Mesenchymal stem cell (in vitro differentiated cells and primary cell): Measurements from ENCODE around the gene MED12L.
A peak's percentile ranks its signal among the peaks of the same experiment; 100 is the strongest.

ENCODE experiments used
- DNase-seq: peaks from one replicate; pipeline ENCODE4 v3.0.0-alpha.2; 2013
- H2AFZ ChIP-seq: one replicate; pipeline ENCODE4 v1.6.1; 2013; ENCODE audit warnings: low read depth, mild to moderate bottlenecking, control low read depth, inconsistent platforms, low read length, moderate library complexity
- H2AK5ac ChIP-seq: 2 replicates; pipeline ENCODE4 v1.6.1; 2013; ENCODE audit warnings: low read length, moderate library complexity, mild to moderate bottlenecking, inconsistent platforms; ENCODE audit not compliant: severe bottlenecking
- H2BK120ac ChIP-seq: one replicate; pipeline ENCODE4 v1.6.1; 2013; ENCODE audit warnings: low read depth, mild to moderate bottlenecking, inconsistent platforms, low read length, moderate library complexity
- H2BK12ac ChIP-seq, 2 experiments: one replicate each; pipeline ENCODE4 v1.6.1; 2013; ENCODE audit warnings: inconsistent platforms in 2 of 2, low read length in 2 of 2, mild to moderate bottlenecking in 2 of 2, moderate library complexity in 2 of 2, control low read depth in 1 of 2
- H2BK15ac ChIP-seq: one replicate; pipeline ENCODE4 v1.6.1; 2013; ENCODE audit warnings: mild to moderate bottlenecking, low read depth, inconsistent platforms; ENCODE audit not compliant: poor library complexity, severe bottlenecking
- H2BK5ac ChIP-seq: 2 replicates; pipeline ENCODE4 v1.6.1; 2013; ENCODE audit warnings: low read depth, mild to moderate bottlenecking, low read length, control low read depth, inconsistent platforms; ENCODE audit not compliant: poor library complexity, severe bottlenecking
- H3K14ac ChIP-seq, 2 experiments: one replicate each; pipeline ENCODE4 v1.6.1; 2013; ENCODE audit warnings: inconsistent platforms in 2 of 2, low read length in 2 of 2, control low read depth in 1 of 2, mild to moderate bottlenecking in 1 of 2, moderate library complexity in 1 of 2
- H3K18ac ChIP-seq, 2 experiments: one replicate each; pipeline ENCODE4 v1.6.1; 2013; ENCODE audit warnings: inconsistent platforms in 2 of 2, low read length in 2 of 2, control low read depth in 1 of 2, low read depth in 1 of 2, mild to moderate bottlenecking in 1 of 2
- H3K23ac ChIP-seq, 2 experiments: one replicate each; pipeline ENCODE4 v1.6.1; 2013; ENCODE audit warnings: inconsistent platforms in 2 of 2, low read length in 2 of 2, mild to moderate bottlenecking in 2 of 2, moderate library complexity in 2 of 2, control low read depth in 1 of 2
- H3K27ac ChIP-seq: 2 replicates; pipeline ENCODE4 v1.5.1; 2013; ENCODE audit warnings: mild to moderate bottlenecking, moderate library complexity, low read length, control low read depth, inconsistent platforms; ENCODE audit not compliant: poor library complexity, severe bottlenecking
- H3K27me3 ChIP-seq, 2 experiments: 2 replicates each; pipeline versions ENCODE4 v1.6.1 to v1.7.0; 2013; ENCODE audit warnings: low read length in 2 of 2, mild to moderate bottlenecking in 2 of 2, moderate library complexity in 2 of 2, control low read depth in 1 of 2, inconsistent platforms in 1 of 2; ENCODE audit not compliant: control insufficient read depth in 1 of 2, insufficient read depth in 1 of 2
- H3K36me3 ChIP-seq, 2 experiments: 2 replicates each; pipeline versions ENCODE4 v1.6.1 to v1.7.0; 2013; ENCODE audit warnings: low read length in 2 of 2, control low read depth in 1 of 2, inconsistent platforms in 1 of 2, low read depth in 1 of 2, mild to moderate bottlenecking in 1 of 2; ENCODE audit not compliant: insufficient read depth in 2 of 2, control insufficient read depth in 1 of 2
- H3K4ac ChIP-seq, 2 experiments: one replicate each; pipeline ENCODE4 v1.6.1; 2013; ENCODE audit warnings: inconsistent platforms in 2 of 2, low read length in 2 of 2, mild to moderate bottlenecking in 2 of 2, moderate library complexity in 2 of 2, control low read depth in 1 of 2, low read depth in 1 of 2
- H3K4me1 ChIP-seq: 2 replicates; pipeline ENCODE4 v1.6.1; 2013; ENCODE audit warnings: low read depth, low read length, control low read depth; ENCODE audit not compliant: control insufficient read depth, insufficient read depth
- H3K4me2 ChIP-seq: 2 replicates; pipeline ENCODE4 v1.6.1; 2013; ENCODE audit warnings: low read length, mild to moderate bottlenecking, inconsistent platforms; ENCODE audit not compliant: poor library complexity, severe bottlenecking
- H3K4me3 ChIP-seq, 2 experiments: 2 replicates each; pipeline versions ENCODE4 v1.5.1 to v1.7.0; 2013; ENCODE audit warnings: low read length in 2 of 2, mild to moderate bottlenecking in 2 of 2, control low read depth in 1 of 2, low read depth in 1 of 2; ENCODE audit not compliant: insufficient read depth in 1 of 2
- H3K79me1 ChIP-seq: replicated peaks from 2 replicates; pipeline ENCODE4 v1.6.1; 2013; ENCODE audit warnings: mild to moderate bottlenecking, control low read depth, low read length, inconsistent platforms; ENCODE audit not compliant: poor library complexity, severe bottlenecking
- H3K9ac ChIP-seq: 2 replicates; pipeline ENCODE4 v1.7.0; 2013; ENCODE audit warnings: mild to moderate bottlenecking, low read length, moderate library complexity
- H3K9me3 ChIP-seq: 2 replicates; pipeline ENCODE4 v1.7.0; 2013; ENCODE audit warnings: mild to moderate bottlenecking, low read length; ENCODE audit not compliant: control insufficient read depth
- H4K8ac ChIP-seq: one replicate; pipeline ENCODE4 v1.6.1; 2013; ENCODE audit warnings: inconsistent platforms, mild to moderate bottlenecking, low read length, moderate library complexity
- H4K91ac ChIP-seq: one replicate; pipeline ENCODE4 v1.6.1; 2013; ENCODE audit warnings: mild to moderate bottlenecking, low read length, inconsistent platforms
- WGBS: methylation state at CpG from one replicate; pipeline ENCODE4 v1.1.7; 2013; ENCODE audit warnings: mixed read lengths; 5-methylcytosine and 5-hydroxymethylcytosine counted together

The MED12L gene

GRCh38 chr3:151377768-151378385, 292.4 kb downstream of the MED12L start:
- H3K23ac ChIP-seq, result no peak overlapping the region
- H3K4me1 ChIP-seq, result no peaks in the 10 kb centered on the region
- H2BK120ac ChIP-seq, result no peak overlapping the region
- no peak overlapping the region for H2AFZ ChIP-seq
- no peak overlapping the region for H3K9ac ChIP-seq
- H4K91ac ChIP-seq, result no peak overlapping the region
- DNase-seq, result no peak
- H2AK5ac ChIP-seq, result no peak overlapping the region
- no peak overlapping the region for H3K18ac ChIP-seq
- no peak overlapping the region for H2BK15ac ChIP-seq
- H3K27me3 ChIP-seq, result no peaks in the 10 kb centered on the region
- H3K79me1 ChIP-seq, result no peaks in the 10 kb centered on the region
- H3K27ac ChIP-seq, result no peak overlapping the region
- no peak overlapping the region for H3K4ac ChIP-seq
- 96% methylated on average over 8 of the region's 8 CpGs for WGBS
- H3K36me3 ChIP-seq, result no peaks in the 10 kb centered on the region
- no peak overlapping the region for H3K4me3 ChIP-seq
- H3K9me3 ChIP-seq, result no peaks in the 10 kb centered on the region
- H2BK5ac ChIP-seq, result no peak overlapping the region
- H3K4me2 ChIP-seq, result no peak overlapping the region
- H3K14ac ChIP-seq, result no peak overlapping the region
- H2BK12ac ChIP-seq, result no peak overlapping the region
- no peak overlapping the region for H4K8ac ChIP-seq

DNA sequence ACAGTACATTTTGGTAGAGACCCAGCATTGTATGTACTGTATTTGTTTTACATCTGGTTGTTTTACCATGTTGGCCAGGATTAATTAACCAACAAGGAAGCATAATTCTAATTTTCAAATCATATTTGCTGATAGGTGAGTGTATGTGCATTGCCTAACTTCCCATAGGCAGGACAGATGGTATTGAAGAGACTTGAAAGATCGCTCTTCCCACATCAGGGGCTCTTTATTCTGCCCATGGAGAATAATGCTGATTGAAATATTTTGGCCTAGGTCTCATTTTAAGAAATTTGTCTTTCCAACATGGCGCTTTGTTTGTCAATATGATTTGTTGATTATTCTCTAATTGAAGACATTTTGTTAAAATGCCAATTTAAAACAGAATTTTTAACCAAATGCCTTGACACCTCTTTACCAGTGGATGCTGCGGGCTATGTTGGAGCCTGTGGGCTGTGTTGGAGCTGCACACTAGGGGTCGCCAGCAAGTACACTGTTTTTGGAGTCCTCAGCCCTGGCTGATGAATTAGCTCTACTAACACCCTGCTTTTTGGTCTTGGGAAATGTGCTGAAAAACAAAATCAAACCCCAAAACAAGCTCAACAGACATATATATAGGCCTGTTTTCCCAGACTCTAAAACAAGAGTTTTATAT, 293.7 kb downstream of the MED12L start:
- H3K14ac ChIP-seq, result no peak overlapping the region
- H3K4me1 ChIP-seq, result peaks cover 2% of the 10 kb centered on the region
- H2AFZ ChIP-seq, result no peak overlapping the region
- no peaks in the 10 kb centered on the region for H3K9me3 ChIP-seq
- 64% methylated on average over 3 of the region's 4 CpGs for WGBS
- H2BK120ac ChIP-seq, result no peak overlapping the region
- no peaks in the 10 kb centered on the region for H3K79me1 ChIP-seq
- no peak overlapping the region for H2BK5ac ChIP-seq
- H4K91ac ChIP-seq, result no peak overlapping the region
- no peak overlapping the region for H3K18ac ChIP-seq
- H3K27ac ChIP-seq, result no peak overlapping the region
- H3K9ac ChIP-seq, result no peak overlapping the region
- H3K23ac ChIP-seq, result no peak overlapping the region
- no peak overlapping the region for H2BK12ac ChIP-seq
- H3K4me2 ChIP-seq, result no peak overlapping the region
- peak; percentile 28 for DNase-seq
- no peaks in the 10 kb centered on the region for H3K36me3 ChIP-seq
- H2AK5ac ChIP-seq, result no peak overlapping the region
- H3K27me3 ChIP-seq, result no peaks in the 10 kb centered on the region
- no peak overlapping the region for H4K8ac ChIP-seq
- no peak overlapping the region for H3K4ac ChIP-seq
- no peak overlapping the region for H3K4me3 ChIP-seq
- H2BK15ac ChIP-seq, result no peak overlapping the region

- no peaks in the 10 kb centered on the region for H3K36me3 ChIP-seq
- H3K18ac ChIP-seq, result peak overlapping the region in 1 of 2 experiments; percentile 34
- no peak overlapping the region for H3K4ac ChIP-seq
- no peak overlapping the region for H2BK5ac ChIP-seq
- H3K79me1 ChIP-seq, result no peaks in the 10 kb centered on the region
- H3K27me3 ChIP-seq, result no peaks in the 10 kb centered on the region
- 100% methylated on average over 5 of the region's 5 CpGs for WGBS
- H3K23ac ChIP-seq, result no peak overlapping the region
- no peak overlapping the region for H4K8ac ChIP-seq
- H3K9ac ChIP-seq, result no peak overlapping the region
- H3K4me3 ChIP-seq, result no peak overlapping the region
- H3K4me2 ChIP-seq, result no peak overlapping the region
- no peak overlapping the region for H2BK120ac ChIP-seq
- H3K9me3 ChIP-seq, result no peaks in the 10 kb centered on the region
- H2BK15ac ChIP-seq, result no peak overlapping the region
- H2AFZ ChIP-seq, result no peak overlapping the region
- H3K4me1 ChIP-seq, result peaks cover 2% of the 10 kb centered on the region
- no peak for DNase-seq
- no peak overlapping the region for H2BK12ac ChIP-seq
- H3K27ac ChIP-seq, result no peak overlapping the region
- H4K91ac ChIP-seq, result no peak overlapping the region
- no peak overlapping the region for H3K14ac ChIP-seq
- no peak overlapping the region for H2AK5ac ChIP-seq
Observed at GRCh38 chr3:151382671-151383070, 297.2 kb downstream of the MED12L start.

DNA sequence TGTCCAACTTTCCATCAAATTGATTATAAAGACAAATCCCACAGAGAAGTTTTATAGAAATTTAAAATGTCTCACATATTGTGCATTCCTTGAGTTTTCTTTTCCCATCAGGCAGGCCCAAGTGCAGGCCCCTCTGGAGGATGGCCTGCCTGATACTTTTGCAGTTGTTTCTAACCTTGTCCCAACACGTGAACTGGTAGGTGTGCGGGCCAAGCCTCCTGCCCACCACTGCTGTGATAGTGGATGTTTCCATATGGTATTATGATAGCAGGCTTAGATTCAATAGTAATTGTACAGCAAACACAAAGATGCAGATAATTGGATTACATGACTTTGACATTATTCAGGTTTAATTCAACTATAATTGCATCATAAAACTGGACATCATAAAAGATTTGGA, 297.6 kb downstream of the MED12L start:
- Histone ChIP-seq H3K27me3 (no peaks in the 10 kb centered on the region), H2BK12ac (no peak overlapping the region), H3K27ac (no peak overlapping the region), H3K4me2 (no peak overlapping the region), H2BK15ac (no peak overlapping the region), H3K4ac (no peak overlapping the region), H4K8ac (peak overlapping the region; percentile 29), H3K79me1 (no peaks in the 10 kb centered on the region), H3K18ac (no peak overlapping the region), H4K91ac (no peak overlapping the region), H3K23ac (no peak overlapping the region), H2AFZ (no peak overlapping the region), H2BK120ac (no peak overlapping the region), H3K4me1 (peaks cover 2% of the 10 kb centered on the region), H3K9me3 (no peaks in the 10 kb centered on the region), H2AK5ac (no peak overlapping the region), H3K36me3 (no peaks in the 10 kb centered on the region), H3K4me3 (peak overlapping the region in 1 of 2 experiments; percentile 76), H3K14ac (no peak overlapping the region), H2BK5ac (no peak overlapping the region), H3K9ac (peak overlapping the region; percentile 86)
- DNase-seq, result no peak
- no CpG with 5 or more reads among the region's 2 CpGs for WGBS
